Astrocyte (in vitro differentiated cells and primary cell): ENCODE results near the gene XCL1.
"Not testable (repeated sequence)": the region's sequence is repeated elsewhere in the genome, so short reads cannot be mapped to it uniquely, and the experiment has no call there.

Source experiments
- CTCF ChIP-seq: IDR thresholded peaks from 2 replicates; pipeline ENCODE4 v1.5.1; 2011; ENCODE audit warnings: low read depth, mild to moderate bottlenecking, inconsistent platforms, low read length, moderate library complexity; ENCODE audit not compliant: insufficient read depth
- EZH2 ChIP-seq: IDR thresholded peaks from 2 replicates; pipeline ENCODE4 v1.6.1; 2012; ENCODE audit warnings: mild to moderate bottlenecking, low read length, inconsistent platforms; ENCODE audit not compliant: insufficient read depth

- not testable (repeated sequence) for TF ChIP-seq CTCF, EZH2
Observed at GRCh38 chr1:168576245-168576688, at the start of gene XCL1.
